Inferior parietal cortex (tissue), 1 donor: ENCODE results near the gene CPNE2.
"Not testable (repeated sequence)": the region's sequence is repeated elsewhere in the genome, so short reads cannot be mapped to it uniquely, and the experiment has no call there.

ENCODE experiments used
- DNase-seq: peaks from one replicate; pipeline ENCODE4 v3.0.0-alpha.2; 2016; ENCODE audit errors: extremely low spot score

The CPNE2 gene

DNA sequence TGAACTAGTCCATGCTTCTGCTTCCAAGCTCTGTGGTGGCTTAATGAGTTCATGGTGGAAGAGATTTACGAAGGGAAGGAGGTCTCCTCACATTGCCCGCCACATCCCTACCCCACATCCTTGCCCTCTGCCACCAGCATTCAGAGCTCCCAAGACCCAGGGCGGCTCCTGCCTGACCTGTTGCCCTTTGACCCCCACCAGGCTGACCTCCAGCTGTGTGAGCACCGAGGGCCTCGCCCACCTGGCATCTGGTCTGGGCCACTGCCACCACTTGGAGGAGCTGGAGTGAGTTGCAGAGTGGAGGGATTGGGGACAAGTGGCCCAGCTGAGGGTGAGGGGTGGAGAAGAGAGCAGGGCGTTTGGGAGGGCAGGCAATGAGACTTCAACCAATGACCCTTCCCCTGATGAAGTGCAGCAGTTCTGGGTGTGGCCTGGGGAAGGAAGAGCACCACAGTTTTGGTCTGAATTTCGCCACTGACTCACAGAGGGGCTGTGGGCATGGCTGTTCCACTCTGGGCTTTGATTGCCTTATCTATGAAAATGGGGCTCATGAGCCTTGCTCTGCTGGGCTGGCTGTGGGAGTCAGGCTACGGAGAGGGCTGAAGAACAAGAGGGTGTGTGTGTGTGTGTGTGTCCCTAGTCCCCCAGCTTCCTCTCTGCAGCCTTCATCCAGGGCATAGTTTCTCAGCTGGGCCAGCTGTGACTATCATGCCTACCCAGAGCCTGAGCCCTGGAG, 22.6 kb upstream of the CPNE2 start:
- no peak for DNase-seq

DNA sequence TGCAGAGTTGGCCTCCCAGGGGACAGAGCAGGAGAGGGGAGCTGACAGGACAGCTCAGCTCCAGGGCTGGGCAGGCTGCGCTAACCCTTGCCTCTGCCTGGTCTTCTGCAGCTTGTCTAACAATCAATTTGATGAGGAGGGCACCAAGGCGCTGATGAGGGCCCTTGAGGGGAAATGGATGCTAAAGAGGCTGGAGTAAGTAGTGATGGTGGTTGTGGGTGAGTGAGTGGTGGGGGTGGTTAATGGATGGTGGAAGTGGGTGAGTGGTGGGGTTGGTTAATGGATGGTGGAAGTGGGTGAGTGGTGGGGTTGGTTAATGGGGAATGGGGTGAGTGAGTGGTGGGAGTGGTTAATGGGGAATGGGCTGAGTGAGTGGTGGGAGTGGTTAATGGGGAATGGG, 22.0 kb upstream of the CPNE2 start:
- no peak for DNase-seq

DNA sequence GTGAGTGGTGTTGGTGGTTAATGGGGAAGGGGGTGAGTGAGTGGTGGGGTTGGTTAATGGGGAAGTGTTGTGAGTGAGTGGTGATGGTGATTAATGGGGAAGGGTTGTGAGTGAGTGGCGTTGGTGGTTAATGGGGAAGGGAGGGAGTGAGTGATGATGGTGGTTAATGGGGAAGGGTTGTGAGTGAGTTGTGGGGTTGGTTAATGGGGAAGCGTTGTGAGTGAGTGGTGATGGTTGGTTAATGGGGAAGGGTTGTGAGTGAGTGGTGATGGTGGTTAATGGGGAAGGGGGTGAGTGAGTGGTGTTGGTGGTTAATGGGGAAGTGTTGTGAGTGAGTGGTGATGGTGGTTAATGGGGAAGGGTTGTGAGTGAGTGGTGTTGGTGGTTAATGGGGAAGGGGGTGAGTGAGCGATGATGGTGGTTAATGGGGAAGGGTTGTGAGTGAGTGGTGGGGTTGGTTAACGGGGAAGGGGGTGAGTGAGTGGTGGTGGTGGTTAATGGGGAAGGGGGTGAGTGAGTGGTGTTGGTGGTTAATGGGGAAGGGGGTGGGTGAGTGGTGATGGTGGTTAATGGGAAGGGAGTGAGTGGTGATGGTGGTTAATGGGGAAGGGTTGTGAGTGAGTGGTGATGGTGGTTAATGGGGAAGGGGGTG, 21.2 kb upstream of the CPNE2 start:
- not testable (repeated sequence) for DNase-seq

DNA sequence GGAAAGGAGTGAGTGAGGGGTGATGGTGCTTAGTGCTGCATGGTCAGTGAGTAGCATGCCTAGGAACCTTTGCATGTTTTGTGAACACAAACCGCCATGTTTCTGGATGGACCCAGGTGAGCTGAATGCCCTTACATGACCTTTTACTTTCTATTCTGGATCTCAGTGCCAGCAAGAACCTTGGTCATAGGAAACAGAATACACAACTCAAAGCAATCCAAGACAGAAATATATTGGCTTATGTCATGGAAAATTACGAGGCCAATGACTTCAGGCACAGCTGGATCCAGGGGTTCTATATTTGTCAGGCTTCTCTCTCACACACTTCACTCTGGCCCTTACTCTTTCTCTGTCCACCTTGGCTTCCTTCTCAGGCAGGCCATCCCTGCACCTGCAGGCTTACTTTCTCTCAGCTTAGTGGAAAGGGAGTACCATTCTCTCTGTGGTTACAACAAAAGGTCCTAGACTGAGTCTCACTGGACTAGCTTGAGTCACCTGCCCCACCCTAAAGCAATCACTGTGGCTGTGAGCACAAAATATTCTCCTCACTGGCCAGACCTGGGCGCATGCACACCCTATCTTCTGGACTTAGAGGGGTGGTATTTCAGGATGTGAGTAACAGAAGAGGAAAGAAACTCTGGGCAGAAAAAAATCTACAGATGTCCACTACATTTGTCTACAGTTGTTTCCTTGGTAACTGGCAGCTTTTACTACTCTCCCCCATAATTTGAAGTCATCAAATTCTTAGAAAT, 20.4 kb upstream of the CPNE2 start:
- no peak for DNase-seq

DNA sequence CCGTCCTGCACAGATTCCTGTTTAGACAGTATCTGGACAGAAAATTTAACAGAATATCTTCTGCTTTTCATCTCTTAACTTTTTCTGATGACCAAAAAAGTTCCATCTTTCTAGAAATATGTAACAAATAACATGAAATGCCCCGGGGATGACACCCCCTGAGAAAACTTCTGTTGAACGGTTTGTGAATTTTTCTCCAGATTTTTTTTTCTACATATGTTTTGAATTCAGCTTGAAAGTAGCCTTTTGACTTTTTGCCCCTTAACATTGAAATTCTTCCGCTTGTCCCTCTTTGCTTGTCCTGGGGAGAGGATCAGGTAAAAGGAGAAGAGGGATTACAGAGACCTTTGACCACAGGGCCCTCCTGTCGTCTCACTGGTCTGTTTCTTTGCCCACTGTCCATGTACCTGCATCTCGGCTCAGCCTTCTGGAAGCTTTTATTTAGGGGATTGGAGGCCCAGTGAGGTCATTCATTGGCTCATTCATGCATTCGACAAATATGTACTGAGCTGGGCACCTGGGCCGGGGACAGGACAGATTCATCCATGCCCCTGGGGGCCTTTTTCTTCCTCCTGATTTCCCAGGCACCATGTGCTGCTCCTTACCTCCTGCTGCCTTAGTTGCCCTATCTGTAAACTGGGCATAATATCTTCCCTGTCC, 19.6 kb upstream of the CPNE2 start:
- DNase-seq: no peak

DNA sequence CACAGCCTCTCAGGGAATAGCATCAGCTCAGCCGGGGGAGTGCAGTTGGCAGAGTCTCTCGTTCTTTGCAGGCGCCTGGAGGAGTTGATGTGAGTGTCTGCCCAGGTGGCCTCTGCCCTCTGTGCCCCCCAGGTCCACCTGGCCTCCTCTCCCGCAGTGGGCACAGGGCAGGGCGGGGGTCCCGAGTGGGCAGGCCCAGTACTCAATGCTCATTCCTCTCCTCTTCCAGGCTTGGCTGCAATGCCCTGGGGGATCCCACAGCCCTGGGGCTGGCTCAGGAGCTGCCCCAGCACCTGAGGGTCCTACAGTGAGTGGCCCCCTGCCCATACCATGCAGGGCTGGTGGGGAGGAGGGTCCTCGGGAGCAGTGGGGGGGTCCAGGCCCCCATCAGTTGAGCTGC, 14.7 kb upstream of the CPNE2 start:
- no peak for DNase-seq

DNA sequence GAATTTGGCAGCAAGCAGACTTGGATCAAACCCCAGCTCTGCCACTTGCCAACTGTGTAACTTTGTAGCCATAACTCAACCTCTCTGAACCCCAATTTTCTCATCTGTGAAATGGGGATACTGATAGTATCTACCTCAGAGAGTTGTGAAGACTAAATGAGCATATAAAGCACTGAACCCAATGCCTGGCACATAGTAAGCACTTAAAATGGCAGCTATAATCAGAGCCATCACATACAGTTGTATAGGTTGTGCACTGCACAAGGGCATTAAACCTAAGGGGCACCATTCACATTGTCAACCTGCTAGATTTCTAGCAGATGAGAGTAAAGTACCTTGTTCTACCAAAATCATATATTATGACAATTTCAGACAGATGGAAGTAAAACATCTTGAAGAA, 10.6 kb upstream of the CPNE2 start:
- DNase-seq: no peak

DNA sequence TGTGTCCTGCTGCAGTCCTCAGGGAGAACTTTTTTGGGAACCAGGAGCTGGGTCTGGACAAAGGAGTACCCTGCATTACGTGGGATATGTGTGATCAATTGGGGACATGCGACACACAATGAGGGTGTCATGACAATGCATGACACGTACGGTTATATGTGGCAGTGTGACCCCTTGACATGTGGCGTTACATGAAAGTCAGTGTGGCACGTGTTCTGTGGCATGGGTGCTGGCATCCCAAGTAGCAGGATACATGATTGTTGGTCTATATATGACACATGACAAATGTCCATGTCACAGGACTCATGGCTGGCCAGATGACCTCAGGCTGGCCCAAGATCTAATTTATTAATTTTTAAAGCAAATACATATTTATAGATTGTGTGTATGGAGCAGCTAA, 9.7 kb upstream of the CPNE2 start:
- DNase-seq: no peak

DNA sequence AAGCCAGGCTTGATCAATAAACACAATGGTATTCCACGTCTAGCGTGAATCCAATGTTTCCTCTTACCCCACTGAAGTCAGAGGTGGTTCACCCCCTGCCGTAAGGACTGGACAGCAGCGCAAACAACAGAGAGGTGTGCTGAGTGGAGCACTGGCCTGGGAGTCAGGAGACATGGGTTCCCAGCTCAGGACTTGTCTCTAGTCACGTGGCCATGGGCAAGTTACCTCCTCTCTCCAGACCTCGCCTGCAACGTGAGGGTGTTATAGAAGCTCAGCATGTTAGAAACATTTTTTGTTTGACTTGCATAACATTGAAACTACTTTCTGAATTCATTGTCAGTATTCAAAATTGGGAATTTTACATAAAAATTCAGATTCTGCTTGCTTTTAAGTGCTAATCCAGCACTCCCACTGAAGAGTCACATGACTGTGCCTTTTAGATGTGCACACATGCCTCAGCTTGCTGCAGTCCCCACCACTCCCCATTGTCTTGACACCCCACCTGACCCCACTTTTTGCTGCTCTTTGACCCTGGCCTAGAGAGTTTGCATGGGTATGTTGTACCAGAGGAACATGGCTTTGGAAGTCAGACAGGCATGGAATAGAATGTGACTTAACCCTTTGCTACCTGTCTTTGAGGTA, 8.8 kb upstream of the CPNE2 start:
- DNase-seq: no peak

DNA sequence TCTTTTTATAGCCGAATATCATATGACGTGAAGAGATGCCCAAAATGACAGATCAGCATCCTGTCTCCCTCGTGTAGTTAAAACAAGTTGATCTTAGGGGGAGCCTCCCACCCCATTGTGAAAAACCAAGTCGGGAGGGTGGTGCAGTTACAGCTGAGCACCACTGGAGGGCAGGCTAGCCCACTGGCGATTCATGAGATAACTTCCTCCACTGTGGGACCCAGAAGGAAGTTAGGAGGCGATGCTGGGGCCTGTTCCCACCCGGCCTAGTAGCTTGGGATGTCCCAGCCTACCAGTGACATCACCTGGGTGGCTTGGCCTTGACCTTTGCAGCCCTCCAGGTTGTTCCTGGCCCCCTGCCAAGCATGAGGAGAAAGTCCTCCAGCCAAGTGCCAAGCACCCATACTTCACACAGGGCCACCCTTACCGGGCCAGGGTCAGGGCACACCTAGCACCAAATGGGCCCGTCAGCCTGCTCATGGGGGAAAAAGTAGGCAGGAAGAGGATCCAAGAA, 8.1 kb upstream of the CPNE2 start:
- DNase-seq: peak; percentile 92

DNA sequence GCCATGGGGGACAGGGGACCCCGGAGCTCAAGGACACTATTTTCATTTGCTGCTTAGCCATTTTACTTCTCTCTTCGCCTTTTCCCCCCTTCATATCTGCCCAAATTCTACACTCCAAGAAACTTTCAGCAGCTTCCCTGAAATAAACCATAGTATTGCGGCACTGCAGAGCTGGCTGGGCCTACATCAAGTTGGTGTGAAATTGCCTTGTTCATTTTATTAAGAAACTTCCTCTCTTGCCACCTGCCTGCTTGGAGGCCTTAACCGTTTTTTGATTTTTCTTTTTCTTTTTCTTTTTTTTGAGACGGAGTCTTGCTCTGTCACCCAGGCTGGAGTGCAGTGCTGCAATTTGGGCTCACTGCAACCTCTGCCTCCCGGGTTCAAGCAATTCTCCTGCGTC, 7.4 kb upstream of the CPNE2 start:
- no peak for DNase-seq

DNA sequence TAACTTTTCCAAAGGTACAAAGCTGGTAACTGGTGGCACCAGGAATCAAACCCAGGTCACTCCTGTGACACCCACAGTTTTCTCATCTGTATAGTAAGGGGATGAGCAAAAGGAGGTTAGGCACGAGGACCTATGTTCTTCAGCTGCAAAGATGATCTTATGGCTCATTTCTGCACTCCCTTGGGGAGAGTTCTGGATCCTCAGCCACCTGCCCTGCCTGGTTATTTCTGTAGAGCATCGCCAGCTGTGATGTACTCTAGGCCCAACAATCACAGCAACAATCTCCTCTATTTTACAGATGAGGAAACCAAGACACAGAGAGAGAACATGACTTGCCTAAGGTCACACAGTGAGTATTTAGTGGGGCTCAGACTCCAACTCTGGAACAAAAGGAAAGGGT, 5.4 kb upstream of the CPNE2 start:
- no peak for DNase-seq

DNA sequence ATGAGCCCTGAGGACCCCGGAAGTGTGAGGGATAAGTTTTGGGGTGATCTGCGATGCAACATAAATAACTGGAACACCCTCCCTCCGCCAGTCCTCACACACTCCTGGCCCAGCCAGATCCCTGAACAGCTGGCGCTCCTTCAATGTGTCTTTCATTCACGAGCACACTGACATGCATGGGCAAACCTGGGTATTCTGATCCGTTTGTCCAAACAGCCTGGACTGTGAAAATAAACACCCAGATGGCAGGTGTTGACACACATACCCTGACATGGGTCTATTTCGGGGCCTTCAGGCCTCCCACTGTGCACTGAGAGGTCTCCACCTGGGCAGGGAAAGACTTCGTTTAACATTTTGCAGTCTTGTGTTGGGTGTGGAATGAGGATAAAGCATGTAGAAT, 3.0 kb upstream of the CPNE2 start:
- DNase-seq: no peak

DNA sequence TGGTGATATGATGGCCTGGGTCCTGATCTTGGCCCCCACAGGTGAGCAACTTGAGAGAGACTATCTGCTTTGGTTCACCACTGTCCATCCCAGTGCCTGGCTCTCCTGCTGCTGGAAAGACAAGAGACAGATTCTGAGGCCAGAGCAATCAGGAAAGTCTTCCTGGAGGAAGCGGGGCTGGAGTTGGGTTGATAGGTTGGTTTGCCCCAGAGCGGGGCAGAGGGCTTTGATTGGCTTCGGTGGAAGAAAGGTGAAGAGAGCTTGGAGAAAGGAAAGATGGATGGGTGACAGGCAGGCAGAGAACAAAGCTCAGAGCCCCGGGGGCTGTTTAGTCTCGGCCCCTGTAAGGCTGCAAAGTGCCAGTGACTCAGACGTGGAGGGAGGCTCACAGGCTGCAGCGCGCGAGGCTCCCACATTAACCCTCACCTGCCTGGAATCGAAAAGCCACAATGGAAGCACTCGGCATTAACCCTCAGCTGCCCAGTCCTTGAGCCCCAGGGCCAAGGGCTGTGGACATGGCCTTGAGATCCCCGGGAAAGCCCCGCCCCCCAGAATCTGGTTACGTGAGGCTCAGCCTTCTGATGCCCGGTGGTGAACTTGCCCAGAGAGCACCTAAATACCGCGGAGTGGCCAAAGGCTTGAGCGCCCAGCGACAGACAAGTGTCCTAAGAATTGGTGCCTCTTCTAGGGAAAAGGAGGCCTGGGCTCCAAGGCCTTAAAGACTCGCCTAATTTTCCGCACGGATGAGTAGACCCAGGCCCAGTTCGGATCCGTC, 996 bp upstream of the CPNE2 start:
- no peak for DNase-seq

DNA sequence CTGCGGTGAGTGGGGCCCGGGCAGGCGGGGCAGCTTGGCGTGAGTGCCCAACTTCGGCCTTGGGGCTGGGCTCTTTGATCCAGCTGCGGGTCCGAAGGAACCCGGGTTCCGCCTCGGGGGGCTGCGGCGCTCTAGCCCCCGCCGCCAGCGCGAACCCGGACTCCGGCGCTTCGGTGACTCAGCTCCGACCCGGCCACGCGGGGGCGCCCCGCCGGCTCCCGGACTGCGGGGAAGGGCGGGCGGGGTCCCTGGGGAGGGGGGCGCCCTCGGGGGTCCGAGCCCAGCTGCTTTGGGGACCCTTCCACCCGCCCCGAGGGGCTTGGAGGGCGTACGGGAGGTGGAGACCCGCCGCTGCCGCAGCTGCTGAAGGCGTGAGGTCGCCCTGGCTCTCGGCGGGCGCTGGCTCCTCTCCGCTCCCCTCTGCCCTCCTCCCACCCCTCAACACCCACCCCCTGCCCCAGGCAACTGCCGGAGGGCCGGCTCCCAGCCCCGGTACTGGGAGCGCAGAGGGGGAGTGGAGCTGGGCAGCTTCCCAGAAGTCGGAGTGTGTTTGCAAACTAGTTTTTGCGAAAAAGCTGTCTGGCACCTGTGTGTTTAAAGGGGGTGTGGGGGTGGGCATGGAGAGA, 516 bp downstream of the CPNE2 start:
- DNase-seq: no peak

DNA sequence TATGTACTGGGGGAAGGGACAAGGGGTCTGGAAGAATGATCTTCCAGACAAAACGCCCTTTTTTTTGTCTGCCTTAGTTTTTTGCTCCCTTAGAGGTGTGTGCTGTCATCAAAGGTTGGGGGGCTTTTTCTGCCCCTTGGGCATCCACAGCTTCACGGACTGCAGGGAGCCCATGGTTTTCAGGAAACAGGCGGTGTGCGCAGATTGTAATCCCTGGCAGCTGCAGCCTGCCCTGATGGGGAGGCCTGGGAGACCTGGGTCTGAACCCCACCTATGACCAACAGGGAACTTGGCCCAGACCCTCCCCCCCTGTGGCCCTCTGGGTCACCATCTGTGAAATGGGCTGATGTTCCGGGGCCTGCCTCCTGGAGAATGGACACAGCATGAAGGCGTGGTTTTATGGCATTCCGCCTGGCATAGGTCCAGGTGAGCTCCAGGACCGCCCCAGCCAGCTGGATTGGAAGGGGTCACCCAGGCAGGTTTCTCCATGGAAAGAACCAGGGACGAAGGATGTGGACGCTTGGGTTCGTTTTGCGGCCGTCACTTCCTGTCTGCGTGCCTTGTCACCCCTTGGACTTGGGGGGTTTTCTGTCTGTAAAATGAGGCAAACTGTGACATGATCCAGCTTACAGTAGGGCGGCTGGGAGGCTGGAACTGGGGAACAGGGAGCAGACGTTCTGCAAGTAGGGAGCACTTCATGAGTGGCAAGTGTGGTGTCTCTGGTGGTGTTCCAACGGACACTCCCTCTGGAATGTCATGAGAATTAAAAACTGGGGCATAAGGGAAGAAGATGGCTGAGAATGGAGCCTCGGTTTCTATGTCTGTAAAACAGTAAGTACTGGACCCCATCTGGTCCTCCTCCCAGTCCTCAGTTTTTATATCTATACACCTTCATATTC, 1.5 kb downstream of the CPNE2 start:
- no peak for DNase-seq

DNA sequence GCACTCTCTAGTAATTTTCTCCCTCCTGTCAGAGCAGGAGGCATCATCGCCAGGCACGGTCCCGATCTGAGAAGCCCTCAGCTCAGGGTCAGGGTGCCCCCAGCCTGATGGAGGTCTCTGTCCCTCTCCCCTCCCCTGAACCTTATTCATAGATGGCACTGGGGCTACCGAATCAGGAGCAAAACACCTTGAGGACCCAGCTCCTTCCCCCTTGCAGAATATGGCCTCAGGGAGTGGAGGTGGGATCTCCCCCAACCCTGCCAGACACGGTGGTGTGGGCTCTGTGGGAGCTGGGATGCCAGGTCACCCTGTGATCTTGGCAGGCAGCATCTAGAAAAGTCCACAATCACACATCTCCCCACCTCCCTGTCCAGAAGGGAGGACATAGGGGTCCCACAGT, 2.5 kb downstream of the CPNE2 start:
- DNase-seq: no peak

DNA sequence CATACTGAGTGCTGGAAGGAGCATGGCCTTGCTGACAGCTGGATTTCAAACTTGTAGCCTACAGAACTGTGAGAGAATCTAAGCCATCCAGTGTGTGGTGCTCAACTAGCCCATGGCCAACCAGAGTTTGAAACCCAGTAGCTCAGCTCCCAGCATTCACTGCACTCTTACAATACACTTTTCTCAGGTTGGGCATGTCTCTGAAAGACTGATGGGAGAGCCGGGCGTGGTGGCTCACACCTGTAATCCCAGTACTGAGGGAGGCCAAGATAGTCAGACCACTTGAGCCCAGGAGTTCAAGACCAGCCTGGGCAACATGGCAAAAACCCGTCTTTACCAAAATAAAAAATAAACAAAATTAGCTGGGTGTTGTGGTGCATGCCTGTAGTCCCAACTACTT, 3.8 kb downstream of the CPNE2 start:
- DNase-seq: no peak

DNA sequence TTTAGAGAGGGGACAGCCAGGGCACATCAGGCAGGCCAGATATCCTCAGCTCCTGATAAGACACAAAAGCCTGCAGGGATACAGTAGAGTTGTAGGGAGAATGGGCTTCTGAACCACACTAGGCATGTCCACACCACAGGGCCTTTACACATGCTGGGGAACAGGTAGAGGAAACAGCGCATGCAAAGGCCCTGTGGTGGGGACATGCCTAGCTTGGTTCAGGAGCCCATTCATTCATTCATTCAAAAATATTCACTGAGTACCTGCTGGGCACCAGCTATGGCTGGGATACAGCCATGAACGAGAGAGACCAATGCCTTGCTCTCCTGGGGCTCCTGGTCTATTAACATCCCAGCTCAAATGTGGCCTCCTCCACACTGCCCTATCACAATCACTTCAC, 4.4 kb downstream of the CPNE2 start:
- DNase-seq: no peak
